ENCODE measurements around the gene CREBL2. TPM values are rescaled to one million over a fixed set of nuclear protein-coding genes. Genes with fewer than 3 reads are reported as not detected.
"Not testable (repeated sequence)": the region's sequence is repeated elsewhere in the genome, so short reads cannot be mapped to it uniquely, and the experiment has no call there.

Gene CREBL2
- total RNA-seq, 4 donors from 2014 or later, result 11.2 to 42.7 (median 26.4) TPM

- Histone ChIP-seq H3K9me3 (no peaks in the 10 kb centered on the region), H3K27me3 (no peaks in the 10 kb centered on the region), H3K27ac (no peak overlapping the region), H3K4me3 (no peak overlapping the region), H3K36me3 (no peaks in the 10 kb centered on the region), H3K4me1 (peaks cover 0 to 3% (median under 1%) of the 10 kb centered on the region in 4 donors)
- DNase-seq, result no peak
- 82 to 86% methylated on average over 3 of the region's 3 CpGs for WGBS, 2 donors (ENCODE audit: low coverage in 1 of 2)
- intact Hi-C loops (cut with DNase I; ENCODE audit: low total_unique reads) (no loop called here), in situ Hi-C loops (cut with MboI; ENCODE audit: low pct_ligation_motif_present in 1 of 4, low pct_unique_long_range_greater_than_20kb in 1 of 4, low sequenced_read_pairs in 3 of 4) (no loop called here)
- TF ChIP-seq POLR2AphosphoS5 (IDR thresholded peaks at IDR 0.05) (no peak), CTCF (IDR thresholded peaks at IDR 0.05) (no peak)
These were observed 18.7 kb upstream of the CREBL2 start for GRCh38 chr12:12592930-12593329.

GRCh38 chr12:12595929-12596328 is 15.7 kb upstream of the CREBL2 start:
- H3K9me3 ChIP-seq; intact Hi-C loops (cut with DNase I; ENCODE audit: low total_unique reads); H3K4me1 ChIP-seq; H3K36me3 ChIP-seq; in situ Hi-C loops (cut with MboI; ENCODE audit: low pct_ligation_motif_present in 1 of 4, low pct_unique_long_range_greater_than_20kb in 1 of 4, low sequenced_read_pairs in 3 of 4); H3K27me3 ChIP-seq; H3K4me3 ChIP-seq: not testable (repeated sequence)
- DNase-seq, result peak; percentile 23
- peak overlapping the region; percentile 46 to 68 (median 65) for H3K27ac ChIP-seq
- WGBS, 2 donors (ENCODE audit: low coverage in 1 of 2), result 63 to 76% methylated on average over 1 to 2 of the region's 2 CpGs

GRCh38 chr12:12596598-12596997 is 15.1 kb upstream of the CREBL2 start:
- H3K4me1 ChIP-seq; intact Hi-C loops (cut with DNase I; ENCODE audit: low total_unique reads); H3K4me3 ChIP-seq; H3K27me3 ChIP-seq; in situ Hi-C loops (cut with MboI; ENCODE audit: low pct_ligation_motif_present in 1 of 4, low pct_unique_long_range_greater_than_20kb in 1 of 4, low sequenced_read_pairs in 3 of 4); DNase-seq; H3K9me3 ChIP-seq; H3K36me3 ChIP-seq: not testable (repeated sequence)
- peak overlapping the region; percentile 63 to 68 (median 66) for H3K27ac ChIP-seq
- whole genome bisulfite sequencing, 2 donors (ENCODE audit: low coverage in 1 of 2), result 91 to 100% methylated on average over 1 to 3 of the region's 3 CpGs

GRCh38 chr12:12598864-12599263 is 12.8 kb upstream of the CREBL2 start:
- Histone ChIP-seq H3K9me3 (no peaks in the 10 kb centered on the region), H3K4me1 (peaks cover 0 to 4% (median 1%) of the 10 kb centered on the region in 4 donors), H3K27me3 (no peaks in the 10 kb centered on the region), H3K4me3 (no peak overlapping the region), H3K27ac (no peak overlapping the region), H3K36me3 (no peaks in the 10 kb centered on the region)
- WGBS, 2 donors (ENCODE audit: low coverage in 1 of 2), result 74 to 82% methylated on average over 3 of the region's 3 CpGs
- no peak for DNase-seq
- intact Hi-C loops (cut with DNase I; ENCODE audit: low total_unique reads) (no loop called here), in situ Hi-C loops (cut with MboI; ENCODE audit: low pct_ligation_motif_present in 1 of 4, low pct_unique_long_range_greater_than_20kb in 1 of 4, low sequenced_read_pairs in 3 of 4) (no loop called here)
- TF ChIP-seq POLR2AphosphoS5 (IDR thresholded peaks at IDR 0.05) (no peak), POLR2A (IDR thresholded peaks at IDR 0.05) (no peak), CTCF (IDR thresholded peaks at IDR 0.05) (no peak), EP300 (IDR thresholded peaks at IDR 0.05; ENCODE audit: low read depth) (no peak)

GRCh38 chr12:12599750-12600643 is 11.7 kb upstream of the CREBL2 start:
- DNase-seq, result no peak
- no peaks in the 10 kb centered on the region for H3K27me3 ChIP-seq
- in situ Hi-C loops (cut with MboI; ENCODE audit: low pct_ligation_motif_present in 1 of 4, low pct_unique_long_range_greater_than_20kb in 1 of 4, low sequenced_read_pairs in 3 of 4) (no loop called here), intact Hi-C loops (cut with DNase I; ENCODE audit: low total_unique reads) (no loop called here)
- no peak overlapping the region for H3K27ac ChIP-seq
- no peaks in the 10 kb centered on the region for H3K9me3 ChIP-seq
- TF ChIP-seq POLR2A (IDR thresholded peaks at IDR 0.05), result no peak
- TF ChIP-seq POLR2AphosphoS5 (IDR thresholded peaks at IDR 0.05), result no peak
- no peak for TF ChIP-seq EP300 (IDR thresholded peaks at IDR 0.05; ENCODE audit: low read depth)
- TF ChIP-seq CTCF (IDR thresholded peaks at IDR 0.05), result no peak
- WGBS, 2 donors (ENCODE audit: low coverage in 1 of 2), result 71 to 72% methylated on average over 2 to 9 of the region's 9 CpGs
- H3K4me3 ChIP-seq, result no peak overlapping the region
- H3K36me3 ChIP-seq, result no peaks in the 10 kb centered on the region
- H3K4me1 ChIP-seq, result peaks cover 0 to 4% (median 1%) of the 10 kb centered on the region in 4 donors

All from transverse colon (tissue), 4 donors.